Astrocyte (in vitro differentiated cells and primary cell): Measurements from ENCODE around the gene TBK1. TPM values are rescaled to one million over a fixed set of nuclear protein-coding genes. Genes with fewer than 3 reads are reported as not detected.

Experiments used
- DNase-seq: peaks from one replicate; pipeline ENCODE4 v3.0.0-alpha.2; 2010; ENCODE audit warnings: low read depth
- FAIRE-seq: peaks from 2 replicates; lab custom pipeline; 2011; peaks lifted over from hg19 to GRCh38; lab: Jason Lieb, UNC
- H2AFZ ChIP-seq: 2 replicates; pipeline ENCODE4 v1.6.0; 2012; ENCODE audit warnings: low read depth, low read length, inconsistent platforms
- H3K27ac ChIP-seq: 2 replicates; pipeline ENCODE4 v1.5.1; 2011; ENCODE audit warnings: low read depth, low read length, inconsistent platforms
- H3K27me3 ChIP-seq: 2 replicates; pipeline ENCODE4 v1.6.0; 2011; ENCODE audit warnings: low read length, inconsistent platforms; ENCODE audit not compliant: insufficient read depth
- H3K36me3 ChIP-seq: 2 replicates; pipeline ENCODE4 v1.5.1; 2011; ENCODE audit warnings: low read length, inconsistent platforms; ENCODE audit not compliant: insufficient read depth
- H3K4me1 ChIP-seq: 2 replicates; pipeline ENCODE4 v1.5.1; 2011; ENCODE audit warnings: low read length, inconsistent platforms; ENCODE audit not compliant: insufficient read depth
- H3K4me2 ChIP-seq: 2 replicates; pipeline ENCODE4 v1.6.0; 2012; ENCODE audit warnings: low read length, inconsistent platforms
- H3K4me3 ChIP-seq: 2 replicates; pipeline ENCODE4 v1.5.1; 2011; ENCODE audit warnings: low read depth, mild to moderate bottlenecking, low read length, inconsistent platforms; ENCODE audit not compliant: insufficient read depth
- H3K79me2 ChIP-seq: 2 replicates; pipeline ENCODE4 v1.6.0; 2012; ENCODE audit warnings: mild to moderate bottlenecking, low read length, inconsistent platforms; ENCODE audit not compliant: insufficient read depth
- H3K9ac ChIP-seq: 2 replicates; pipeline ENCODE4 v1.6.0; 2012; ENCODE audit warnings: mild to moderate bottlenecking, low read length, inconsistent platforms
- H3K9me3 ChIP-seq: 2 replicates; pipeline ENCODE4 v1.5.1; 2012; ENCODE audit warnings: low read depth, mild to moderate bottlenecking, low read length, inconsistent platforms; ENCODE audit not compliant: insufficient read depth
- H4K20me1 ChIP-seq: 2 replicates; pipeline ENCODE4 v1.6.0; 2012; ENCODE audit warnings: low read length, inconsistent platforms; ENCODE audit not compliant: insufficient read depth
- H3K27ac Mint-ChIP-seq: one replicate; pipeline ENCODE4 v1.8.0; 2021; ENCODE audit warnings: mild to moderate bottlenecking, mixed read lengths; ENCODE audit not compliant: unreplicated experiment
- H3K27me3 Mint-ChIP-seq: one replicate; pipeline ENCODE4 v1.8.0; 2021; ENCODE audit warnings: low read depth, mixed read lengths; ENCODE audit not compliant: unreplicated experiment
- H3K36me3 Mint-ChIP-seq: one replicate; pipeline ENCODE4 v1.8.0; 2021; ENCODE audit warnings: low read depth, mixed read lengths; ENCODE audit not compliant: unreplicated experiment
- H3K4me1 Mint-ChIP-seq: one replicate; pipeline ENCODE4 v1.8.0; 2021; ENCODE audit warnings: low read depth, mixed read lengths; ENCODE audit not compliant: unreplicated experiment
- H3K4me3 Mint-ChIP-seq: one replicate; pipeline ENCODE4 v1.8.0; 2021; ENCODE audit warnings: mild to moderate bottlenecking, moderate library complexity, mixed read lengths; ENCODE audit not compliant: unreplicated experiment
- H3K9me3 Mint-ChIP-seq: one replicate; pipeline ENCODE4 v1.8.0; 2021; ENCODE audit warnings: mild to moderate bottlenecking, mixed read lengths; ENCODE audit not compliant: unreplicated experiment
- CTCF ChIP-seq: IDR thresholded peaks from 2 replicates; pipeline ENCODE4 v1.5.1; 2011; ENCODE audit warnings: low read depth, mild to moderate bottlenecking, inconsistent platforms, low read length, moderate library complexity; ENCODE audit not compliant: insufficient read depth
- EZH2 ChIP-seq: IDR thresholded peaks from 2 replicates; pipeline ENCODE4 v1.6.1; 2012; ENCODE audit warnings: mild to moderate bottlenecking, low read length, inconsistent platforms; ENCODE audit not compliant: insufficient read depth
- total RNA-seq: library from RNA; stranded (reverse); gene quantifications from 2 replicates; pipeline ENCODE4 v1.2.1, GENCODE V29; 2021

TBK1 gene
- total RNA-seq, 1 donor from 2014 or later = 23.7 TPM

DNA sequence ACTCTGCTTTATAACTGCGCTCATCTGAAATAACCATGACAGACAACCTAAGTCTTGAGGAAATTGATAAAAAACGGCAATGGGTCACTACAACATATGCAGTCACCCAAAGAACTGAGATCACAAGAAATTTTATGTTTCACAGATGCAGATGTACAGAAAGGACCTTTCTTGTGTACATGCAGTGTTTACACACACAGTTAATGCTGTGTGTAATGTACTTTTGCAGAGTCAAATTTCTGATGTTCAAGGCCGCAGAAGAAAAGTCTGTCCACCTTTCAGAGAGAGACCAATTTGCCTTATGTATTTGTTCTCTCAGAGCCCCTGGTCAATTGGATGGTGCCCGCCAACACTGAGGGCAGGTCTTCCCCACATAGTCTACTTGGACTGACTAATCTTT is 23.0 kb upstream of the TBK1 start:
- no peaks in the 10 kb centered on the region for H3K9me3 Mint-ChIP-seq
- no peak overlapping the region for H3K27ac Mint-ChIP-seq
- no peak for TF ChIP-seq EZH2
- TF ChIP-seq CTCF = no peak
- Histone ChIP-seq H3K9ac (no peak overlapping the region), H3K4me1 (no peaks in the 10 kb centered on the region), H3K27me3 (no peaks in the 10 kb centered on the region), H3K27ac (no peak overlapping the region), H4K20me1 (peaks cover 18% of the 10 kb centered on the region), H2AFZ (no peak overlapping the region), H3K4me2 (no peak overlapping the region), H3K36me3 (peaks cover 73% of the 10 kb centered on the region), H3K79me2 (peaks cover 4% of the 10 kb centered on the region), H3K4me3 (no peak overlapping the region), H3K9me3 (no peaks in the 10 kb centered on the region)
- FAIRE-seq (no peak), DNase-seq (no peak)
- H3K36me3 Mint-ChIP-seq = peaks cover 30% of the 10 kb centered on the region
- H3K4me3 Mint-ChIP-seq = no peak overlapping the region
- H3K4me1 Mint-ChIP-seq = peaks cover 15% of the 10 kb centered on the region
- H3K27me3 Mint-ChIP-seq = no peaks in the 10 kb centered on the region

DNA sequence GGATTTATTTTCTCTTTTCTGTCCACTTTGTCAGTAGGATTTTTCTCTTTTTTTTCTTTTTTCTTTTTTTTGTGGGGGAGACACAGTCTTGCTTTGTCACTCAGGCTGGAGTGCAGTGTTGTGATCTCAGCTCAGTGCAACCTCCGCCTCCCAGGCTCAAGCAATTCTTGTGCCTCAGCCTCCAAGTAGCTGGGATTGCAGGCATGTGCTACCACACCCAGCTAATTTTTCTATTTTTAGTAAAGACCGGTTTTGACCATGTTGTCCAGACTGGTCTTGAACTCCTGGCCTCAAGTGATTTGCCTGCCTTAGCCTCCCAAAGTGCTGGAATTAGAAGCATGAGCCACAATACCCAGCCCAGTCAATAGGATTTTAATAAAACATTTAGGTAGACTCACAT is 21.0 kb upstream of the TBK1 start:
- Histone ChIP-seq H3K36me3 (peaks cover 71% of the 10 kb centered on the region), H3K4me3 (no peak overlapping the region), H2AFZ (no peak overlapping the region), H3K4me1 (no peaks in the 10 kb centered on the region), H3K79me2 (peaks cover 4% of the 10 kb centered on the region), H4K20me1 (peaks cover 14% of the 10 kb centered on the region), H3K27me3 (no peaks in the 10 kb centered on the region), H3K4me2 (no peak overlapping the region), H3K9ac (no peak overlapping the region), H3K27ac (no peak overlapping the region), H3K9me3 (no peaks in the 10 kb centered on the region)
- FAIRE-seq (no peak), DNase-seq (no peak)
- Mint-ChIP-seq H3K27ac (peak overlapping the region; percentile 26), H3K4me3 (no peak overlapping the region), H3K27me3 (no peaks in the 10 kb centered on the region), H3K36me3 (peaks cover 35% of the 10 kb centered on the region), H3K9me3 (no peaks in the 10 kb centered on the region), H3K4me1 (peaks cover 15% of the 10 kb centered on the region)
- no peak for TF ChIP-seq EZH2
- no peak for TF ChIP-seq CTCF

- Mint-ChIP-seq H3K36me3 (peaks cover 36% of the 10 kb centered on the region), H3K9me3 (no peaks in the 10 kb centered on the region), H3K27ac (no peak overlapping the region), H3K4me1 (peaks cover 15% of the 10 kb centered on the region), H3K4me3 (no peak overlapping the region), H3K27me3 (no peaks in the 10 kb centered on the region)
- Histone ChIP-seq H3K27me3 (no peaks in the 10 kb centered on the region), H3K9ac (no peak overlapping the region), H3K27ac (no peak overlapping the region), H3K9me3 (no peaks in the 10 kb centered on the region), H4K20me1 (peaks cover 14% of the 10 kb centered on the region), H3K4me1 (no peaks in the 10 kb centered on the region), H2AFZ (no peak overlapping the region), H3K4me2 (no peak overlapping the region), H3K4me3 (no peak overlapping the region), H3K79me2 (peaks cover 4% of the 10 kb centered on the region), H3K36me3 (peaks cover 77% of the 10 kb centered on the region)
- no peak for TF ChIP-seq EZH2
- no peak for TF ChIP-seq CTCF
- DNase-seq (no peak), FAIRE-seq (no peak)
Measured at GRCh38 chr12:64431791-64432190, 20.1 kb upstream of the TBK1 start.
